Upper lobe of right lung (tissue), 1 donor: ENCODE data around the gene HKDC1. TPM values are rescaled to one million over a fixed set of nuclear protein-coding genes. Genes with fewer than 3 reads are reported as not detected.
A peak's percentile ranks its signal among the peaks of the same experiment; 100 is the strongest.

Experiments
- ATAC-seq: fragments of 200-7000 bp; cut with Tn5 transposase; one replicate; pipeline ENCODE4 v1.9.1; 2020; ENCODE audit warnings: mild to moderate bottlenecking, moderate library complexity
- DNase-seq: peaks from one replicate; pipeline ENCODE4 v3.0.0-alpha.2; 2020
- H3K27ac ChIP-seq: fragments of 200-600 bp; one replicate; pipeline ENCODE4 v1.8.0; 2022
- H3K27me3 ChIP-seq: fragments of 200-600 bp; one replicate; pipeline ENCODE4 v1.8.0; 2022; ENCODE audit warnings: mild to moderate bottlenecking
- H3K36me3 ChIP-seq: fragments of 200-600 bp; one replicate; pipeline ENCODE4 v1.8.0; 2022
- H3K4me1 ChIP-seq: fragments of 200-600 bp; one replicate; pipeline ENCODE4 v1.8.0; 2022
- H3K4me3 ChIP-seq: fragments of 200-600 bp; one replicate; pipeline ENCODE4 v1.8.0; 2022; ENCODE audit warnings: mild to moderate bottlenecking
- H3K9me3 ChIP-seq: fragments of 200-600 bp; one replicate; pipeline ENCODE4 v1.8.0; 2022
- CTCF ChIP-seq: fragments of 200-600 bp; IDR thresholded peaks from one replicate; pipeline ENCODE4 v1.8.0; 2022; ENCODE audit warnings: antibody characterized with exemption
- intact Hi-C: fragments of 100-400 bp; cut with DNase I; formaldehyde crosslinking; loops from one replicate; pipeline ENCODE4 v1.11.0; 2022
- total RNA-seq: library from RNA; stranded (reverse); fragmentation: NEBNext Ultra II Directional; extraction: Animal tissue kit (Norgen Biotek cat#: 25700); gene quantifications from one replicate; pipeline ENCODE4 v1.2.1, GENCODE V29; 2021
- donor health status: DM: no; HTN: yes; CAD: no; lungs with severe emphysema.

Gene HKDC1
- total RNA-seq, 1 donor from 2014 or later = 9.6 TPM

DNA sequence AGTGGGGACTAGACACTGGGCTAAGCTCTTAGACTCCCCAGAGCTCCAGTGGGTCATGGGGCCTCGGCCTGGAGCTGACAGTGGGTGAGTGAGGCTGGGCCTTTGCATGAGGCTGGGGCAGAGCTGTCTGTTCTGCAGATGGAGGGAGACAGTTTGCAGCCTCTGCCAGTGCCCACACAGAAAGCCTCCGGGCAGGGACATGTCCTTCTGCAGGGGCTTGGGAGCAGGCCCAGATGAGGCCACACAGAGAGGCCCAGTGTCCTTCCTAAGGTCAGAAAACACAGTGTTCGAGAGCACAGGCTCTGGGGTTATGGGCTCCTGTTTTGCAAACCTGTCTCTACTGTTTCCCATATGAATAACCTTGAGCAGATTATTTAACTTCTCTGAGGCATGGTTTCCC, 33.0 kb downstream of the HKDC1 start:
- ATAC-seq = no peak
- Histone ChIP-seq H3K27me3 (no peaks in the 10 kb centered on the region), H3K4me3 (no peak overlapping the region), H3K9me3 (no peaks in the 10 kb centered on the region), H3K27ac (no peak overlapping the region), H3K36me3 (peaks cover 3% of the 10 kb centered on the region), H3K4me1 (no peaks in the 10 kb centered on the region)
- no peak for TF ChIP-seq CTCF
- intact Hi-C loops = no loop called here
- no peak for DNase-seq

- Histone ChIP-seq H3K4me1 (no peaks in the 10 kb centered on the region), H3K36me3 (peaks cover 3% of the 10 kb centered on the region), H3K4me3 (no peak overlapping the region), H3K27ac (no peak overlapping the region), H3K9me3 (no peaks in the 10 kb centered on the region), H3K27me3 (no peaks in the 10 kb centered on the region)
- DNase-seq (no peak), ATAC-seq (no peak)
- intact Hi-C loops = no loop called here
- TF ChIP-seq CTCF = no peak
Measured at GRCh38 chr10:69254877-69255276, 34.7 kb downstream of the HKDC1 start.

DNA sequence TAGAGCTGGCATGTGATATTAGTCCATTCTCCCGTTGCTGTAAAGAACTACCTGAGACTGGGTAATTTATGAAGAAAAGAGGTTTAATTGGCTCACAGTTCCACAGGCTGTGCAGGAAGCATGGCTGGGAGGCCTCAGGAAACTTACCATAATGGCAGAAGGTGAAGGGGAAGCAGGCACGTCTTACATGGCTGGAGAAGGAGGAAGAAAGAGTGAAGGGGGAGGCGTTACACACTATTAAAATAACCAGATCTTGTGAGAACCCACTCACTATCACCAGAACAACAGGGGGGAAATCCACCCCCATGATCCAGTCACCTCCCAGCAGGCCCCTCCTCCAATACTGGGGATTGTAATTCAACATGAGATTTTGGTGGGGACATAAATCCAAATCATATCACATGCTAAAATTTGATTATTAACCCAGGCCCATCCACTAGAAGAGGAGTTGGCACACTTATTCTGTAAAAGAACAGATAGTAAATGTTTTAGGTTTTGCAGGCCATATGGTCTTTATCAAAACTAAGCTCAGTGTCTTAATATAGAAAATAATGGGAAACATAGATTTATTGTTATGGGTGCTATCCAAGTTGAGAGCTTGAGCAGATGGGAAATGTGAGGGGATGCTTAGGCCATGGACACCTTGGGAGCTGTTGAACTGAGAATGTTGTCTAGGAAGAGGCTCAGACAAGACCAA, 39.6 kb downstream of the HKDC1 start:
- H3K4me1 ChIP-seq = no peaks in the 10 kb centered on the region
- H3K9me3 ChIP-seq = no peaks in the 10 kb centered on the region
- no peak for TF ChIP-seq CTCF
- ATAC-seq (no peak), DNase-seq (no peak)
- H3K27me3 ChIP-seq = no peaks in the 10 kb centered on the region
- H3K36me3 ChIP-seq = no peaks in the 10 kb centered on the region
- H3K4me3 ChIP-seq = no peak overlapping the region
- intact Hi-C loops = no loop called here
- no peak overlapping the region for H3K27ac ChIP-seq

DNA sequence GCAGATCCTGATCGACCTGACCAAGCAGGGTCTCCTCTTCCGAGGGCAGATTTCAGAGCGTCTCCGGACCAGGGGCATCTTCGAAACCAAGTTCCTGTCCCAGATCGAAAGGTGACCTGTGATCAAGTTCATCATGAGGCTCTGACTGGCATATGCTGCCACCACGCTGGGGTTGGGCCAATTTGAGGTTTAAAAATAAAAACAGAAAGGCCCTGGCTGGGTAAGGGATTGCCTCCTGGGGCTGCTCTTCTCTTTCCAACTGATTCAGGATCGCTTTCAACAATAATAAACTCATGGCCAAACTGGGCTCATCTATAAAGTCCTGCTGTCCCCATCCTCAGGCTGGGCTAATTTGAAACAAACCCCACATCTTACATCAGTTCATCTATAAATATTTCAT, 41.1 kb downstream of the HKDC1 start:
- Histone ChIP-seq H3K27ac (no peak overlapping the region), H3K27me3 (no peaks in the 10 kb centered on the region), H3K9me3 (no peaks in the 10 kb centered on the region), H3K36me3 (no peaks in the 10 kb centered on the region), H3K4me1 (no peaks in the 10 kb centered on the region), H3K4me3 (no peak overlapping the region)
- no peak for TF ChIP-seq CTCF
- intact Hi-C loops = no loop called here
- no peak for ATAC-seq
- no peak for DNase-seq

DNA sequence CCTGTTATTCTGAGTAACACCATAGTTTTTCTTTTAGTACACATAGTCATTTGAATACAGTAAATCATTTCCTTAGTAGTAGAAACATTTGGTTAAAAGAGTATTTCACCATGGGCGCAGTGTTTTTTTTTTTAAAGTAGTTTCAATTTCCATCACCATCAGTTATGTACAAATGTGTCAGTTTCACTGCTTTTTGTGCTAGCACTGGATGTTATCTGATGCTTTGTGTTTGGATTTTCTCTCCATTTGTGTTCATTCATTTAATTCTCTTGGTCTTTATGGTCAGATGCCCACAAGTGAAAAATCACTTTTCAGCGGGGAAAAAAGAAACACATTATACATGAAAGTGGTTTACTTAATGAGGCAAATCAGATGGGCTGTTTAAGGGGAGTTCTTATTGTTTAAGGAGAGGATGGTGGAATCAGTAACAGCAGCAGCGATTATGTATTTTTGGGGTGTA, 42.2 kb downstream of the HKDC1 start:
- DNase-seq (no peak), ATAC-seq (no peak)
- H3K4me3 ChIP-seq = no peak overlapping the region
- no peak for TF ChIP-seq CTCF
- intact Hi-C loops = no loop called here
- H3K27me3 ChIP-seq = no peaks in the 10 kb centered on the region
- no peaks in the 10 kb centered on the region for H3K4me1 ChIP-seq
- H3K9me3 ChIP-seq = no peaks in the 10 kb centered on the region
- no peaks in the 10 kb centered on the region for H3K36me3 ChIP-seq
- no peak overlapping the region for H3K27ac ChIP-seq

- Histone ChIP-seq H3K4me3 (no peak overlapping the region), H3K36me3 (no peaks in the 10 kb centered on the region), H3K4me1 (no peaks in the 10 kb centered on the region), H3K9me3 (no peaks in the 10 kb centered on the region), H3K27me3 (no peaks in the 10 kb centered on the region), H3K27ac (no peak overlapping the region)
- TF ChIP-seq CTCF = no peak
- intact Hi-C loops = no loop called here
- DNase-seq (no peak), ATAC-seq (peak; percentile 36)
Measured at GRCh38 chr10:69265521-69265920, 45.4 kb downstream of the HKDC1 start.
